NCI-H446 treated with DMSO at 0.1 percent for 48 hours (cell line): ENCODE results near the gene PLGLB1.
"Not testable (repeated sequence)": the region's sequence is repeated elsewhere in the genome, so short reads cannot be mapped to it uniquely, and the experiment has no call there.

ENCODE experiments used
- DNase-seq: peaks from one replicate; lab custom pipeline; 2025; lab: John Stamatoyannopoulos, UW

PLGLB1 gene

DNA sequence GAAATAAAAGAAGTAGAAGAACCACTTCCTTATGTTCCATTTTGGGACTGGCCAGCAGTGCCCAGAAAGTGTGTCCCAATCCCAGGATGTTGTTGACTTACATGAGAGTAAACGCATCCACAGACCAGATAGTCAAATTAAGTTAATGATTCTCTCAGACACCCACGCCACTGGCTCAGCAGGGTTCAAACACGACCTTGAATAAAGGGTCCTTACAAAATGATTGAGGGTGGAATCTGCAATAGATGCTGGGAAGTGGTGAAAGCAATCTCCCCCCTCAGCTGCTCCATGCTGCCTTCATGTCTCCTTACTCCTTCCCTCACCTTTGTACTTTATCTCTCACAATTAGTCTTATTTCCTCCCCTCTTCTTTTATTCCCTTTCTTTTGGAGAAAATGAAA, at the start of gene PLGLB1:
PLGLB1 (minus strand) TSS at position 101 of the 400 bp plus-strand sequence; CDS start at position 40, 61 bp downstream.
- DNase-seq = not testable (repeated sequence)

DNA sequence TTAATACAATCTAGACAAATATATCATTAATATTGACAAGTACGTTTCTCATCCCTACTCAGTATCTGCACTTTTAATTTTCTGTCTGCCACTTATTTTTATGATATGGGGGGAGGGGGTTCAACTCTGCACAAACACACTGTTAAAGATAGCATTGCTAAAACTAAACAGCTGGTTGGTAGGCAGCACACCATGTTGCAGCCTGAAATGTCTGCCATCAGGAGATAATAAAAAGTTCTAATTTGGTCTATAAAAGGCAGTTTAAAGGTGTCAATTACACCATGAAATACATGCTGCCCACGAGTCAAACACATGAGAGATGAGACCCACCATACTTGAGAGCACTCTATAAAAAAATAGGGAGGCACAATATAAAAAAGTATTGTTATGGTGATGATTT, 42.7 kb upstream of the PLGLB1 start:
- DNase-seq = not testable (repeated sequence)

GRCh38 chr2:87063431-87063830, 41.8 kb upstream of the PLGLB1 start:
- not testable (repeated sequence) for DNase-seq

DNA sequence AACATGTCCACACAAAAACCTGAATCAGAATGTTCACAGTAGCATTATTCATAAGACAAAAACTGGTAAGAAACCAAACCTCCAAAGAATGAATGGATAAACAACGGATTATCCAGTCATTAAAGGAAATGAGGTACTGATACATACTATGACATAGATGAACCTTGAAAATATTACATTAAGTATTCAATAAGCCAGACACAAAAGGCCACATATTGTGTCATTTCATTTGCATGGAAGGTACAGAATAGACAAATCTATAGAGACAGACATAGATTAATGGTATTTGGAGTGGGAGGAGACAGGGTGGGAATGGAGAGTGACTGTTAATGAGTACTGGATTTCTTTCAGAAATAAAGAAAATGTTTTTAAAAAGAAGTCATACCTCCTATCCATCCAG, 39.9 kb upstream of the PLGLB1 start:
- DNase-seq = not testable (repeated sequence)

DNA sequence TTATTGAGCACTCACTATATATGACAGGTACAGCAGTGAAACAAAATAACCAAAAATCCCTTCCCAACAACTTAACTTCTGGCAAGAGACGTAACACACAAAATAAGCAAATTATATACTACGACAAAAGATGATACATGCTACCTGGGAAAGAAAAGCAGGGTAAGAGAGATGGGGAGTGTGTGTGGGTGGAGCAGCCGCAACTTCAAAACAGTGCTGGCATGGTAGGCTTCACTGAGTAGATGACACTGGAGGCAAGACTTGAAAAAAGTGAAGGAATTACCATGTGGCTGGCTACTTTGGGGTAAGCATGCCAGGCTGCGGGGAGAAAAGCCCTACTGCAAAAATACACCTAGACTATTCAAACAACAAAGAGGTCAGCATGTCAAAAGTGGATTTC, 36.0 kb upstream of the PLGLB1 start:
- DNase-seq = not testable (repeated sequence)

- DNase-seq = not testable (repeated sequence)
Measured at GRCh38 chr2:87056843-87057242, 35.2 kb upstream of the PLGLB1 start.

- DNase-seq = not testable (repeated sequence)
Measured at GRCh38 chr2:87056435-87056834, 34.8 kb upstream of the PLGLB1 start.

DNA sequence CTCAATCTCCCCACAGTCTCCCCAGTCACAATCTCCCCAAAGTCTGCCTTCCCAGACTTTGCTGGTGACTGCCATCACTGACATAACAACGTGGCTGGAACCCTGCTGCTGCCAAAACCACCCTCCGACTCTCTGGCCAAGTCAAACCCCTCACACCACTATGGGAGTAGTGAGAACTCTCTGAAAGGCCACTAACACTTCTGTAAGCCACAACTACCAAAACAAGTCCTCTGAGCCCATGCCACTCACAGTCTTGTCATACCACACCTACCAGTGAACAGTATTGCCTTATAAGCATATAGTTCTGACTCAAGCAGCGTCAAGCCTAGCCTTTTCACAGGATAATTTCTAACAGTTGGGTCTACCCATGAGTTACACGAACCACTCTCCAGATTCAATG, 32.7 kb upstream of the PLGLB1 start:
- DNase-seq = not testable (repeated sequence)

- not testable (repeated sequence) for DNase-seq
Measured at GRCh38 chr2:87041321-87041978, 19.8 kb upstream of the PLGLB1 start.

DNA sequence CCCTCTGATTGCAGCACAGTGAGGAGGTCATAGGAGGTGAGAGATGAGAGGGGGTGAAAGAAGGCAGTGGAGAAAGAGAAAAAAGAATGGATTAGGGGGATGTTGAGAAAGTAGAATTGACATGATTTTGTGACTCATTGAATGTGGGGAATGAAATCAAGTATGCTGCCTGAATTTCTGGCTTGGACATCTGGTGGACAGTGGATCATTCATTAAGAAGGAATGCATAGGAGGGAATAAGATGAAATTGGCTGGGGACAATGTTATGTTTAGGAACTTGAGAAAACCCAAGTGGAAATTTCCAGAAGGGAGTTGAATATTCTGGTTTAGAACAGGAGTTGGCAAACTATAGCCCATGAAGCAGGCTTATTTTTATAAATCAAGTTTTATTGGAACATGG, 7.0 kb upstream of the PLGLB1 start:
- DNase-seq = not testable (repeated sequence)

GRCh38 chr2:87026816-87027215, 5.2 kb upstream of the PLGLB1 start:
- DNase-seq = not testable (repeated sequence)

DNA sequence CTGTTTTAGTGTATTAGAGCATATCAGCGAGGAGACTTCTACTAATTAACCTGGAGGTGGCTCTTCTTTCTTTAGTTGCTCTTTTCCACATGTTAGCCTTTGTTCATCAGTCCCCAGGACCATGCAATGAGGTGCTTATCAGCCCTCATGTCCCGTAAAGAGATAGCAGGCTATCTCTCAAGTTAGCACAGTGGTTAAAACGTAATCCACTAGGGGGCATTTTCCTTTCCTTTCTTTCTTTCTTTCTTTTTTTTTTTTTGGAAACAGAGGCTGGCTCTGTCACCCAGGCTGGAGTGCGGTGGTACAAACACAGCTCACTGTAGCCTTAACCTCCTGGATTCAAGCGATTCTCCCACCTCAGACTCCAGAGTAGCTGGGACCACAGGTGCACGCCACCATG, 4.3 kb upstream of the PLGLB1 start:
- not testable (repeated sequence) for DNase-seq

DNA sequence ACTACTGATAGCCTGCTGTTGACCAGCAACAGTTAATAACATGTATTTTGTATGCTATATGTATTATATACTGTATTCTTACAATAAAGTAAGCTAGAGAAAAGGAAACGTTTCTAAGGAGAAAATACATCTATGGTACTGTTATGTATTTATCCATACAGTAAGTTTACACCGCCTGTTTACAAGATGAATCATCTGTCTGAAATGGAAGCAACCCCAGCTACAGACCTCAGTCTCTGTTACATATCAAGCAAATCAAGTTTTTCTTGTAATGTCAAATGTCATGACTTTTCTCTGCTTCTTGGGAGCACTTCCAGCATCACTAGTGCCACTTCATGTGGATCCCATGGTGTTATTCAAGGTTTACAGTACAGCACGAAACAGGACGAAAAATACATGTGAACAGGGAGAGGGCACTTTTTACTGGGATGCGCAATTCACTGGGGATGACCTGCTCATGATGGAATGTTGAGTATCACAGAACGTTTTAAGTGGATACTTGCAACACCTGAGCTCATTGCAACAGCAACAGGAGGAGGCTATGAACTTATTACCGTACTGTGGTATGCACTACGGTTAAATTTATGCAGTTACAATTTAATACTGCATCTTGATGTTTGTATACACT, 2.5 kb upstream of the PLGLB1 start:
- DNase-seq = not testable (repeated sequence)

- not testable (repeated sequence) for DNase-seq
Measured at GRCh38 chr2:87021043-87021442, 601 bp downstream of the PLGLB1 start.

GRCh38 chr2:87019053-87019452, 2.6 kb downstream of the PLGLB1 start:
- not testable (repeated sequence) for DNase-seq

DNA sequence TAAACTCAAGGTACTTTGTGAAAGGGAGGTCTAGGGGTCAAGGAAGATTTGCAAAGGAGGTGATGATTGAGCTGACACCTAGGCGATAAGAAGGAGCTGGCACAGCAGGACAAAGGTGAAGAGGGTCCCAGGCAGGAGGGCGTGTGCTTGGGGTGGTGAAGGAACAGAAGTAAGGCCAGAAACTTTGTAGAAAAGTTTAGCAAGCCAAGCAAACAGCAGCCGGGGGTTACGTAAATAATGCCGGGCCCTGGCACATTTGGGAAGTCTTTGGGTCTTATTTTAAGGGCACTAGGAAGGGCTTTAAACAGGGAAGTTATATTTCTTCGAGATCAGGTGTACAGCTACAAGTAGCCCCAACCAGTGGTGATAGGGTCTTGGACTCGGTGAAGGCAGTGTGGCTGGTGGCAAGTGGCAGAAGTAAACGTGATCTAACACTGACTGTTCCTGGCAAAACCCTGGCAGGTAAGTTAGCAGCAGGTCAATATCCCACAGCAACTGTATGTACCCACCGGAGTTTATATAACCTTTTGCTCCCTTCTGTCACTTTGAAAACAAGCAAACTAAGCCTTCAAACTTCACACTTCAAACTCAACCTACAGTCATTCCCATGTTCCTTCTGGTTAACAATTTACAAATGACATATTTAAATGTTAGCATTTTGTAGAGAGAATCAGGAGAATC, 7.0 kb downstream of the PLGLB1 start:
- not testable (repeated sequence) for DNase-seq

DNA sequence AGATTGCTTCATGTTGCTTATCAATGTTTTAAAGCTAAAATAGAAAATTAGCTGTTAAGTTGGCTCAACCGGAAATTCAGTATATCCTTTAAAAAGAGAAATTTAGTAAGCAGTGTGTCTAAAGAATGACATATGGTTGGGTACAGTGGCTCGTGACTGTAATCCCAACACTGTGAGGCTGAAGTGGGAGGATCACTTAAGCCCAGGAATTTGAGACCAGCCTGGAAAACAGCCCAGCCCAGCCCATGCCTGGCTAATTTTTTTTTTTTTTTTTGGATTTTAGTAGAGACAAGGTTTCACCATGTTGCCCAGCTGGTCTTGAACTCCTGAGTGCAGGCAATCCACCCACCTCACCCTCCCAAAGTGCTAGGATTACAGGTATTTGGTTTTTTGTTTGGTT, 17.2 kb downstream of the PLGLB1 start:
- not testable (repeated sequence) for DNase-seq
